GM18499 (cell line): ENCODE results near the gene SAMD4A.

Experiments
- ATAC-seq: cut with Tn5 transposase; IDR thresholded peaks from one replicate; pipeline ENCODE4 v1.9.1; 2021; ENCODE audit warnings: moderate number of reproducible peaks; ENCODE audit not compliant: insufficient read depth, unreplicated experiment

SAMD4A gene

GRCh38 chr14:54716862-54717261, 149.9 kb downstream of the SAMD4A start:
- no peak for ATAC-seq

DNA sequence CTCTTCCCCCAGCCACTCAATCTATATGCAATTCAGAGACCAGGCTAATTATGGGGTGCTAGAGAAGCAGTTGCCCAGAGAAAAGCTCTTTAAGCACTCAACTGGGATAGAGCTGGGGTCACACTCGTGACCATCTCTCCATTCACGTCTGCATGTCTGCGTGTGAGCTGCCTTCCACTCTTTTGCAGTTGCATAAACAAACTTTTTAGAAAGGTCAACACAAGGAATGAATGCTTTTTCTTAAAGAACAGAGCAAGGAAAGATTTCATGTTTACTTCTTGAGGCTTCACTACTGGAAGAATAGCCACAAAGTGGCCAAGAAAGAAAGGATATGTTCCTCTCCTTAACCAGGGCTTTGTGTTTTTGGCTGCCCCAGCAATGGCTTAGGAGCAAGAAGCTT, 151.1 kb downstream of the SAMD4A start:
- ATAC-seq = no peak

- ATAC-seq = no peak
Measured at GRCh38 chr14:54719406-54719805, 152.5 kb downstream of the SAMD4A start.

GRCh38 chr14:54722791-54723432, 156.0 kb downstream of the SAMD4A start:
- ATAC-seq = no peak

- ATAC-seq = no peak
Measured at GRCh38 chr14:54724123-54724522, 157.2 kb downstream of the SAMD4A start.

DNA sequence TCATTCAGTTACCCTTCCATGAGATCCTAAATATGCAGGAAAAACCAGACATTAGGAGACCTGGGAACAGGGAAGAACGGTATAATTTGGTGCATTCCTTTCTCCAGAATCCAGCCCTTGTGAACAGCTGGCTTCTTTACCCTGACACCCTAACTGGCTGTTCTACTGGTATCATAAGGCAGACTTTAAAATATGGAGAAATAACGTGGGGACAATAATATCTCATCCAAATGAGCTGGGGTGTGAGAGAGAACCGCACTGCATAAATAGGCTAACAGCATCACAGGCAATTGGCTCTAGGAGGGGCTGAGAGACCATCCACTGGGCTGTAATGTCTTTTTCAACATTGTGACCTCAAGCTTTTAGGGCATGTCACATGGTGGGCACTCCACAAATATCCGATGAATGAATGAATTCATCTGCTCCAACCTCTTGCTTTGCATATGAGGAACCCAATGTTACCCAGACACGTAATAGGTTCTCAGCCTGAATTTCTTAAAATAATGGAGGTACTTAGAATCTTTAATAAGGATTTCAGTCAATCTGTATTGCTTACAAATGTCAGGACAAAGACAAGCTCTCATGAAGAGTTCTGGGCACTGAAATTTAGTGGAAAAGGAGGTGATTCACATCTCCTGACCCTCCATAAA, 157.9 kb downstream of the SAMD4A start:
- no peak for ATAC-seq

DNA sequence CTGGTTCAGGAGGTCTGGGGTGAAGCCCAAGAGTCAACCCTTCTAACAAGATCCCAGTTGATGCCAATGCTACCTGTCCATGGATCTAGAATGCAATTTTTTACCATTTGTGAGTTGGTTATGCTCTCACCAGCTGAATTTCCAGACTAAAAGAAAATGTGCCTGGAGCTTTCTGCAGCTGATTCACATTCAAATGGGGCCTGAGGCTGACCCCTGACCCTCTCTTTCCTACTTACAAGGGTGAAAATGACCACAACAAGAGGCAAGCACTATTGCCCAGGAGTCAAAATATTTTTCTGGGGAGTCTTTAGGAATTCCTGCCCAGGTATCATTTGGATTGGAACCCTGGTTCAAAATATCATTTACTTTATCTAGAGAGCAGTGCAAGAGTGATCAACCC, 159.1 kb downstream of the SAMD4A start:
- no peak for ATAC-seq

DNA sequence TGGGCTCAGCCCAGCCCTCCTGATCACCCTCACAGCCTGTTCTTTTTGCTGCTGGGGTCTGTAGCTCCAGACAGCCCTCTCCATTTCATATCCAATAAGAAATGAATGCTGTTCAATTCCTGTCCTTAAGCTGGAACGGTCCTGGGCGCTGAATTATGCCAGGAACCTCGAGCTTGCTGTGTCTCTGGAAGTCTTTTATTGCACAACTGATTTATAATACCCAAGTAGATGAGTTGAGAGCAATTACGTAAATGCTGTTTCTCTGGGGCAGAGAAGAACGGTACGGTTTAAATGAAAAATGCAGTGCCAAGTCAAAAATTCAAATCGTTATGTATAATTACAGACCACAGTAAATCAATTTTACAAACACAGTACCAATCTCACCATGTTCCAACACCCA, 161.0 kb downstream of the SAMD4A start:
- no peak for ATAC-seq

- ATAC-seq = no peak
Measured at GRCh38 chr14:54728700-54729527, 162.0 kb downstream of the SAMD4A start.

DNA sequence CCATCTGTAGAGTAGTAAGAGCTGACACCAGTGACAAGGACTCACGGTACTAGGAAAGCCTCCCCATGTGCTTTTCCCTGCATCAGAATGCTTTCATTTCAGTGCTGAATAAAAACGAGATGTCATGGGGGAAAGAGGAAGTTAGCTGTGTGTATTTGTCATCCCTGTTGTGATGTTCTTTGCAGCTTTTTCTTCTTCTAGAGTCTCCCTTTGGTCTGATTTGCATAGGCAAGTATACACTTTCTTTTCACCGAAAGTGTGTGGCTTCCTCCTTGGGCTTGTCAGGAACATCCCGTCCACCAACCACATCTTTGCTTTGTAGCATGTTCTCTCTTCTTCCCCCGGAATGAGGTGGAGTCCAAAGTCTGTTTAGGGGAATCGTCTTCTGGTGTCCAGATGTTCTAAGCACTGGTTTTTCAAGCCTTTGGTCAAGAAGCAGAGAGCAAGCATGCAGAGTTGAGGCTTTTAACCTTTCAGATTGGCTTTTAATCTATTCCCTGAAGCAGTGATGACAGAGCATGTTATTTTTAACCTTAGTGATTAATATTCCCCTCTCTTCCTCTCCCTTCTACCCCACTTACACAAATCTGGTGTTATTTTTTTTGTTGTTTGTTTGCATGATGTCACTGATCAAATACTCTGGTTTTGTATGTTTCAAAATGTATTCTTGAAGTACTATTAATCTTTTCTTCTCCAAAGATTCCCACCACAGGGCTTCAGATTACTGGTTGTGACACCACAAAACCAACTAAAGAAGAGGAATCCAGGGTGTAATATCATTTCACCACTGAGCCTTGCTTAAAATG, 163.4 kb downstream of the SAMD4A start:
- ATAC-seq = peak; percentile 92

DNA sequence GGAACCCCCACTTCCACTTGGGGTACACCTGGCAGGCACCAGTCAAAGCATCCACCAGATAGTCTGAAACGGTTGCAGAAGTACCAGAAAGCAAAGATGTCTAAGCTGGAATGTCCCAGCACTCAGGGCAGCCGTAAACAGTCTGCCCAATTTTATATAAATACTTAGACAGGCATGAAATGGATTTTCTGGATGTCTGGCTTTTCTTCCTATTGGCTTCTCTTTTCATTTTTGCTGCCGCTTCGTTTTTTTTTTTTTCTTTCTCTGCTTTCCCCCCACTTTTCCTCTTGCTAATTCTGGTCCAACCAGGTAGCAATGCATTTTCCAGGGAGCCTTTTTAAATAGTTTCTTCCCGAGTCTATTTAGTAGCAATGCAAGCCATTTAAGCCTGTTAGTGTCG, 168.0 kb downstream of the SAMD4A start:
- ATAC-seq = no peak

GRCh38 chr14:54735424-54735823, 168.5 kb downstream of the SAMD4A start:
- no peak for ATAC-seq

DNA sequence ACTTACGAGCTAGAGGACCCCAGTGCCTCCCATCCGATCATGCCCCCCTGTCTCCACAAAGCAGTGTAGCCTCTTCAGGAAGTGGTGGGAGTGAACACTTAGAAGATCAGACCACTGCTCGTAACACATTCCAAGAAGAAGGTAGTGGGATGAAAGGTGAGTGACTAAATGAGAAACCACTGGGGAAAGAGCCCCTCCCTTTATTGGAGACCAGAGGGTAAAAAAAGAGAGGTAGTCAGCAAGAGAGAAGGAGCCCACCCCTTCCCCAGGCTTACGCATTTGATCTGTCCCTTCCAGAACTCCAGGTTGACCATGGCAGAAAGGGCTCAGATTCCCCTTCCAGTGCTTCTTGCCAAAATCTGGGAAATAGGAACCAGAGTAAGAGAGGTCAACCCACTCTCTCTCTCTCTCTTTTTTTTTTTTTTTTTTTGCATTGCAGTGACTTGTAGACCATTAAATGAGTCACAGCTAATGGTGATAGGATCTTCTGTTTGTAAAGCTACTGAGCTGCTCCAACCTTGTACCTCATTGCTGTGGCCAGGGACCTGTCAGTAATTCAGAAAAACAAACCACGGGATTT, 170.3 kb downstream of the SAMD4A start:
- ATAC-seq = no peak

DNA sequence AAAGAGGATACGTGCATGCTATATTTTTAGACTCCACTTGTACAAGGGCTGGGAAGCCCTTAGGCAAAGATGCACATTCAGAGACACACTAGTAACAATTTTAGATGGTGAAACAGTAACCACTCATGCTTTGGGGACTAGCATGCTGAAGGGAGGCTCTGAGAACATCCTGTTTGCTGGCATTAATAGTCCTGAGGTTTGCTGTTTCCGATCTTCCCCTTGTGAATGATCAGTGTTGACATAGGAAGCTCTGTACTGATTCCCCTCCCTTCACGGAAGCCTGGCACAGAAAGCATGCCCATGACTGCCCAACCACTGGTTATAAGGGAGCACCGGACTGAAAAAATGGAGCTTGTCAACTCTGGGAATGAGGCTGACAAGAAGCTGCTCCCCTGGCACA, 171.1 kb downstream of the SAMD4A start:
- ATAC-seq = no peak

GRCh38 chr14:54739514-54739913, 172.6 kb downstream of the SAMD4A start:
- no peak for ATAC-seq

- ATAC-seq = no peak
Measured at GRCh38 chr14:54742492-54743350, 175.8 kb downstream of the SAMD4A start.

DNA sequence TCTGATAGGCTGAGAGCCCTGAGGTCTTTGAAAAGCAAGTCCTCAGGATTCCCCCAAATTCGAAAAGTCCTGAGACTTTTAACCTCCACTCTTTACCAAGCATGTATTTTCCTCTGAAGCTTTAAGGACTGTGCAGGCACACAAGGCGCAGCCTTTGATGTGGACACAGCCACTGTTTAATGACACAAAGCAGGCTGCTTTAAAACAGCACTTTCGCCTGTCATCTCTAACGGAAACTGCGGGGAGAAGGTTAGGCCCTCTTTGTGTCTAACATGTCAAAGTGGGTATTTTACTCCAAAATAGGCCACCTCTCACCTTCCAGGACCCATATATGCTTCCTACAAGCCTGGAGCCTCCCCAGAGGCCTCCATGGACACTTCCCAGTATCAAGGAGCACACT, 176.5 kb downstream of the SAMD4A start:
- no peak for ATAC-seq

DNA sequence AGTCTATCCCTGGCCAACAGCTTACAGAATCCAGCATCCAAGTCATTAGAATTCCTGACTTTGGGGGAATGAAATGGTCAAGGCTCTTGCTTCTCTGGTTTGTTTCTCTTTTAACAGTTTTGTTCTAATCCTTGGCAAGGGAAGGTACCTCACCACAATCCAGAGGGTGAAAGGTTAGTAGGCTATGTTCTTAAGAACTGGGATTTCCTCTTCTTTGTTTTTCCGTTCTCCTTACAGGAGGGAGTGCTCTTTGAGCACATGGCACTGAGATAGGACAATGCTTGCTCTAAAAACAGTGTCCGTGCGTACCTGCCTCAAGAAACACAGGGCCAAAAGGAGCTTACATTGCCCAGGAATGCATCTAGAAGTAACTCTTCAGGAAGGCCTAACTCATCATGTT, 179.1 kb downstream of the SAMD4A start:
- ATAC-seq = no peak

- ATAC-seq = no peak
Measured at GRCh38 chr14:54747616-54748015, 180.7 kb downstream of the SAMD4A start.
